SU-DHL-6 (cell line): ENCODE measurements around the gene SMARCD3.

ENCODE experiments used
- EZH2phosphoT487 ChIP-seq: fragments of 200-600 bp; sonication (generic), shearing (Covaris generic); conservative IDR thresholded peaks from 2 replicates; pipeline ENCODE4 v1.6.1; 2018; ENCODE audit warnings: mild to moderate bottlenecking, antibody characterized with exemption, low read length, moderate library complexity, mixed read lengths
- TF ChIP-seq, protein P1 (sequence below): fragments of 200-600 bp; sonication (generic); IDR thresholded peaks from one replicate; pipeline ENCODE4 v1.5.1; 2017; ENCODE audit warnings: antibody characterized with exemption, mild to moderate bottlenecking, low read length, moderate library complexity; ENCODE audit not compliant: insufficient read depth, poor library complexity, severe bottlenecking

DNA sequence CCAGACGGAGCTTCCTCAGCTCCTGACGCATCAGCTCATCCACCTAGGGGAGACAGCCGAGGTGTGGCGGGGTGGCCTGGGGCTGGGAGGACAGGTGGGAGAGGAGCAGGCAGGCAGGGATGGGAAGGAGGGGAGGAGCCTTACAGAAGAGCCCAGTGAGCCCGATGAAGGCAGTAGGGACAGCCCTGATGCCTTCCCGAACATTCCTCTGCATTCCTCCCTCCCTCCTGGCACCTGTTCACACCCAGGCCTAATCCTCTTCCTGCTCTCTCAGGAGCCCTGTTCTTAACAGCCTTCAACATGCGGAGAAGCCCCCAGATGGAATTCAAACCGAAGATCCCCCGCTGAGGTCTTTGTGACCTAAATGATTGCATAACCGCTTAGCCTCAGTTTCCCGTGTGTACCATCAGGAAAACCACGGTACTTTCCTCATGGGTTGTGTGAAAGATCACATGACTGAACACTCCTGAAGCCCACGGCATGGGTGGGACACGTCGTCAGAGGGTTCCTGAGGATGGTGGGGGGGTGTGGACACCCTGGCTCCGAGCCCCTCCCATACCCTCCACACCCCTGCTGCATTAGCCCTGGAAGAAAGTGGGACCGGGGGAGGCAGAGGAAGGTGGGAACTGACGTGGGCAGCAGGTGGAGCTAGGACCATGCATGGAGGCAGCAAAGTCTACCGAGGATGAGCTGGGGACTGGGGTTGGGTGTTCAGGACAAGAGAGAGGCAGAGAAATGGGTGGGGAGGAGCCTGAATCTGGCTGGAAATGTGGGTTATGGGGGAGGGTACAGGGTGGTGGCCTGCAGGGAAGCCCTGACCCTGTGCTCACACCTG lies 52.7 kb downstream of the SMARCD3 start:
- TF ChIP-seq, protein P1, sequence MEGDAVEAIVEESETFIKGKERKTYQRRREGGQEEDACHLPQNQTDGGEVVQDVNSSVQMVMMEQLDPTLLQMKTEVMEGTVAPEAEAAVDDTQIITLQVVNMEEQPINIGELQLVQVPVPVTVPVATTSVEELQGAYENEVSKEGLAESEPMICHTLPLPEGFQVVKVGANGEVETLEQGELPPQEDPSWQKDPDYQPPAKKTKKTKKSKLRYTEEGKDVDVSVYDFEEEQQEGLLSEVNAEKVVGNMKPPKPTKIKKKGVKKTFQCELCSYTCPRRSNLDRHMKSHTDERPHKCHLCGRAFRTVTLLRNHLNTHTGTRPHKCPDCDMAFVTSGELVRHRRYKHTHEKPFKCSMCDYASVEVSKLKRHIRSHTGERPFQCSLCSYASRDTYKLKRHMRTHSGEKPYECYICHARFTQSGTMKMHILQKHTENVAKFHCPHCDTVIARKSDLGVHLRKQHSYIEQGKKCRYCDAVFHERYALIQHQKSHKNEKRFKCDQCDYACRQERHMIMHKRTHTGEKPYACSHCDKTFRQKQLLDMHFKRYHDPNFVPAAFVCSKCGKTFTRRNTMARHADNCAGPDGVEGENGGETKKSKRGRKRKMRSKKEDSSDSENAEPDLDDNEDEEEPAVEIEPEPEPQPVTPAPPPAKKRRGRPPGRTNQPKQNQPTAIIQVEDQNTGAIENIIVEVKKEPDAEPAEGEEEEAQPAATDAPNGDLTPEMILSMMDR, result no peak
- TF ChIP-seq EZH2phosphoT487, result no peak
